Transverse colon (tissue), 3 donors: ENCODE measurements around the gene SRRT.

Experiments used
- POLR2A ChIP-seq: fragments of 450-650 bp; IDR thresholded peaks from one replicate; pipeline ENCODE4 v1.6.1; 2016; ENCODE audit warnings: antibody characterized with exemption, mild to moderate bottlenecking, moderate library complexity
- POLR2AphosphoS5 ChIP-seq, 3 donors: sonication (generic); formaldehyde crosslinking; IDR thresholded peaks; one replicate each; pipeline ENCODE4 v1.6.1; 2016; ENCODE audit warnings: antibody characterized with exemption in 3 of 3

DNA sequence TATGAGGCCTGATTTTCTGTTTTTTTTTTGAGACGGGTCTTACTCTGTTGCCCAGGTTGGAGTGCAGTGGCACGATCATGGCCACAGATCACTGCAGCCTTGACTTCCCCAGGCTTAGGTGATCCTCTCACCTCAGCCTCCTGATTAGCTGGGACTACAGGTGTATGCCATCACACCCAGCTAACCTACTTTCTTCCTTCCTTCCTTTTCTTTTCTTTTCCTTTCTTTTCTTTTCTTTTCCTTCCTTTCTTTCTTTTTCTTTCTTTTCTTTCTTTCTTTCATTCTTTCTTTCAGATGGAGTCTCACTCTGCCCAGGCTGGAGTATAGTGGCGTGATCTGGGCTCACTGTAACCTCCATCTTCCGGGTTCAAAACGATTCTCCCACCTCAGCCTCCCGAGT lies 3.8 kb downstream of the SRRT start:
- TF ChIP-seq POLR2A (no peak), POLR2AphosphoS5 (IDR thresholded peaks at IDR 0.05) (no peak)
